Lower leg skin (tissue), 3 donors: ENCODE measurements around the gene EPG5.

Experiments
- CTCF ChIP-seq, 3 donors: fragments of 450-650 bp; IDR thresholded peaks; one replicate each; pipeline ENCODE4 v1.5.1; 2016; ENCODE audit warnings: antibody characterized with exemption in 3 of 3, mild to moderate bottlenecking in 3 of 3, moderate library complexity in 2 of 3
- POLR2A ChIP-seq, 2 donors: fragments of 450-650 bp; IDR thresholded peaks; one replicate each; pipeline ENCODE4 v1.6.1; 2016 to 2017; ENCODE audit warnings: antibody characterized with exemption in 2 of 2, mild to moderate bottlenecking in 1 of 2, moderate library complexity in 1 of 2

GRCh38 chr18:45923138-45923537 lies 44.0 kb downstream of the EPG5 start:
- TF ChIP-seq CTCF (IDR thresholded peaks at IDR 0.05) (no peak), POLR2A (IDR thresholded peaks at IDR 0.05) (no peak)
